SIG-M5 (cell line): Measurements from ENCODE around the gene SPATA3.

Experiments used
- DNase-seq: peaks from one replicate; lab custom pipeline; 2025; lab: John Stamatoyannopoulos, UW

SPATA3 gene

GRCh38 chr2:231030725-231031124 is 34.8 kb downstream of the SPATA3 start:
- DNase-seq: no peak

- no peak for DNase-seq
Observed at GRCh38 chr2:231032575-231033140, 36.7 kb downstream of the SPATA3 start.

- no peak for DNase-seq
Observed at GRCh38 chr2:231033147-231034132, 37.5 kb downstream of the SPATA3 start.

GRCh38 chr2:231034291-231034882 is 38.5 kb downstream of the SPATA3 start:
- DNase-seq: no peak

GRCh38 chr2:231036131-231036530 is 40.2 kb downstream of the SPATA3 start:
- no peak for DNase-seq

- DNase-seq: no peak
Observed at GRCh38 chr2:231036578-231037106, 40.7 kb downstream of the SPATA3 start.

- DNase-seq: no peak
Observed at GRCh38 chr2:231037202-231037730, 41.3 kb downstream of the SPATA3 start, which contains the start of gene C2orf72. Gene C2orf72, plus strand, starts transcription at chr2:231037523. Its CDS starts 43 bp downstream, at chr2:231037566.

GRCh38 chr2:231037731-231038482 is 42.0 kb downstream of the SPATA3 start:
- DNase-seq: no peak

- no peak for DNase-seq
Observed at GRCh38 chr2:231038483-231039293, 42.8 kb downstream of the SPATA3 start.

GRCh38 chr2:231039294-231039664 is 43.4 kb downstream of the SPATA3 start:
- no peak for DNase-seq

- DNase-seq: no peak
Observed at GRCh38 chr2:231039821-231040364, 44.0 kb downstream of the SPATA3 start.

- DNase-seq: no peak
Observed at GRCh38 chr2:231041061-231041689, 45.3 kb downstream of the SPATA3 start.

GRCh38 chr2:231043796-231044195 is 47.9 kb downstream of the SPATA3 start:
- no peak for DNase-seq

- DNase-seq: no peak
Observed at GRCh38 chr2:231046916-231047273, 51.0 kb downstream of the SPATA3 start.

GRCh38 chr2:231047274-231047922 is 51.5 kb downstream of the SPATA3 start:
- no peak for DNase-seq

GRCh38 chr2:231047923-231048915 is 52.3 kb downstream of the SPATA3 start:
- no peak for DNase-seq

GRCh38 chr2:231049286-231050017 is 53.5 kb downstream of the SPATA3 start:
- DNase-seq: no peak
